Cardiac muscle cell (in vitro differentiated cells and primary cell): Measurements from ENCODE around the gene SLC2A5. TPM values are rescaled to one million over a fixed set of nuclear protein-coding genes. Genes with fewer than 3 reads are reported as not detected.
"Not testable (repeated sequence)": the region's sequence is repeated elsewhere in the genome, so short reads cannot be mapped to it uniquely, and the experiment has no call there.

ENCODE experiments used
- DNase-seq, 2 donors: peaks; one replicate each; pipeline versions ENCODE4 v3.0.0 to v3.0.0-alpha.2; 2010 to 2017; ENCODE audit warnings: low read depth in 1 of 2, low spot score in 1 of 2
- H3K27ac ChIP-seq: fragments of 200-600 bp; sonication (generic); 2 replicates; pipeline ENCODE4 v1.5.1; 2016
- H3K27me3 ChIP-seq: fragments of 200-600 bp; sonication (generic); 2 replicates; pipeline ENCODE4 v1.6.0; 2016; ENCODE audit warnings: control low read depth
- H3K36me3 ChIP-seq: fragments of 200-600 bp; sonication (generic); 2 replicates; pipeline ENCODE4 v1.5.1; 2016; ENCODE audit warnings: control low read depth
- H3K4me1 ChIP-seq: fragments of 200-600 bp; sonication (generic); 2 replicates; pipeline ENCODE4 v1.8.1; 2017; ENCODE audit warnings: low read depth, mild to moderate bottlenecking, mixed run types
- H3K4me3 ChIP-seq: fragments of 200-600 bp; sonication (generic); 2 replicates; pipeline ENCODE4 v1.5.1; 2016; ENCODE audit warnings: mild to moderate bottlenecking
- H3K9me3 ChIP-seq: fragments of 200-600 bp; sonication (generic); 2 replicates; pipeline ENCODE4 v1.5.1; 2017; ENCODE audit warnings: low read depth, mild to moderate bottlenecking, control low read depth
- polyA plus RNA-seq: library from polyadenylated mRNA; unstranded; fragments of >200 nt; fragmentation: Nextera tagmentation; extraction: Ambion mirVana; gene quantifications from 2 replicates; pipeline ENCODE4 v1.2.1, GENCODE V29; 2016
- total RNA-seq: library from RNA; depleted of rRNA; stranded (reverse); fragments of >200 nt; gene quantifications from 2 replicates; pipeline ENCODE4 v1.2.3, GENCODE V29; 2016
- TF ChIP-seq, protein P1 (sequence below): IDR thresholded peaks from 2 replicates; pipeline ENCODE4 v1.5.1; 2012; ENCODE audit warnings: low read depth, mild to moderate bottlenecking, low read length

SLC2A5 gene
- total and polyA plus RNA-seq, 2 experiments from 2014 or later: not detected

DNA sequence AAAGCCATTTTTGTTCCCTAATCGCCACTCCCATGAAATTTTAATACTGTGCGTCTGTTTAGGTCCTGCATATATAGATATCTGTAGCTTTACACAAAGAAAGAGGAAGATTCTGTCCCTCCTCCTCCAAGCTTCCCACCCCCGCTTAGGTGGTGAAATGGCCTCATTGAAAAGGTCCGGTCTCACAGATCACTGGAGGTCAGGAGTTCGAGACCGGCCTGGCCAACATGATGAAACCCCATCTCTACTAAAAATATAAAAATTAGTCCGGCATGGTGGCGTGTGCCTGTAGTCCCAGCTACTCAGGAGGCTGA lies 64.1 kb downstream of the SLC2A5 start:
- Histone ChIP-seq H3K9me3 (no peaks in the 10 kb centered on the region), H3K27me3 (no peaks in the 10 kb centered on the region), H3K27ac (no peak overlapping the region), H3K4me3 (no peak overlapping the region), H3K36me3 (no peaks in the 10 kb centered on the region), H3K4me1 (no peaks in the 10 kb centered on the region)
- TF ChIP-seq, protein P1, sequence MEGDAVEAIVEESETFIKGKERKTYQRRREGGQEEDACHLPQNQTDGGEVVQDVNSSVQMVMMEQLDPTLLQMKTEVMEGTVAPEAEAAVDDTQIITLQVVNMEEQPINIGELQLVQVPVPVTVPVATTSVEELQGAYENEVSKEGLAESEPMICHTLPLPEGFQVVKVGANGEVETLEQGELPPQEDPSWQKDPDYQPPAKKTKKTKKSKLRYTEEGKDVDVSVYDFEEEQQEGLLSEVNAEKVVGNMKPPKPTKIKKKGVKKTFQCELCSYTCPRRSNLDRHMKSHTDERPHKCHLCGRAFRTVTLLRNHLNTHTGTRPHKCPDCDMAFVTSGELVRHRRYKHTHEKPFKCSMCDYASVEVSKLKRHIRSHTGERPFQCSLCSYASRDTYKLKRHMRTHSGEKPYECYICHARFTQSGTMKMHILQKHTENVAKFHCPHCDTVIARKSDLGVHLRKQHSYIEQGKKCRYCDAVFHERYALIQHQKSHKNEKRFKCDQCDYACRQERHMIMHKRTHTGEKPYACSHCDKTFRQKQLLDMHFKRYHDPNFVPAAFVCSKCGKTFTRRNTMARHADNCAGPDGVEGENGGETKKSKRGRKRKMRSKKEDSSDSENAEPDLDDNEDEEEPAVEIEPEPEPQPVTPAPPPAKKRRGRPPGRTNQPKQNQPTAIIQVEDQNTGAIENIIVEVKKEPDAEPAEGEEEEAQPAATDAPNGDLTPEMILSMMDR: no peak
- no peak for DNase-seq

DNA sequence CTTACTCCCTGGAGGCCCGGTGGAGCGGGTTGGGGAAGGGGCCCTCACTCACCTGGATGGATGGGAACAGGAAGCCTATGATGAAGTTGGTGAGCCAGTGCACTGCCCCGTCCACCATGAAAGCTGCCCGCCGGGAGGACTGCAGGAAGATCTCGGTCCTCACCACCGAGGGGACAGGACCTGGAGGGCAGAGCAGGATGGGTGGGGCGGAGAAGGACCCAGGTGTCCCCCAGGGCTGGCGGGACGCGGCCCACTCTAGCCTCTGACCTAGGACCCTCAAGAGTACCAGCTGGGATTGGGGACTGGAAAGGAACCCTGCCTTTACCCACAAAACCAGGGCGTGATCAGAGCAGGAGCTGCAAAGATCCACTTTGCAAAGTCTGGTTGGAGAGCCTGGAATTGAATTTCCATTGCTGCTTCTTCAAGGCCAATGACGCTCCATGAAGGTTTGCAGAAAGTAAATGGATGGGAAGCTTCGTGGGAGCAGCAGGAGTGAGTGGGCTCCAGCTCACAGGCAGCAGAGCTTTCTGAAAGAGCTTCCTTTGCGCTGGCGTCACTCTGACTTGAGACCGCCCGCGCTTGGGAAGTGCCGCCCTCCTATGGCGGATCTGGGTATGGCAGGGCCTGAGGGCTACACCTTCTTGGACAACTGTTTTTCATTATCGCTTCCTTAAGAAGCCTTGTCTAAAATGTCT lies 64.6 kb downstream of the SLC2A5 start:
- Histone ChIP-seq H3K9me3 (no peaks in the 10 kb centered on the region), H3K27me3 (no peaks in the 10 kb centered on the region), H3K4me1 (no peaks in the 10 kb centered on the region), H3K27ac (no peak overlapping the region), H3K4me3 (no peak overlapping the region), H3K36me3 (no peaks in the 10 kb centered on the region)
- TF ChIP-seq, protein P1: peak; percentile 98
- peak; percentile 89 to 90 for DNase-seq

DNA sequence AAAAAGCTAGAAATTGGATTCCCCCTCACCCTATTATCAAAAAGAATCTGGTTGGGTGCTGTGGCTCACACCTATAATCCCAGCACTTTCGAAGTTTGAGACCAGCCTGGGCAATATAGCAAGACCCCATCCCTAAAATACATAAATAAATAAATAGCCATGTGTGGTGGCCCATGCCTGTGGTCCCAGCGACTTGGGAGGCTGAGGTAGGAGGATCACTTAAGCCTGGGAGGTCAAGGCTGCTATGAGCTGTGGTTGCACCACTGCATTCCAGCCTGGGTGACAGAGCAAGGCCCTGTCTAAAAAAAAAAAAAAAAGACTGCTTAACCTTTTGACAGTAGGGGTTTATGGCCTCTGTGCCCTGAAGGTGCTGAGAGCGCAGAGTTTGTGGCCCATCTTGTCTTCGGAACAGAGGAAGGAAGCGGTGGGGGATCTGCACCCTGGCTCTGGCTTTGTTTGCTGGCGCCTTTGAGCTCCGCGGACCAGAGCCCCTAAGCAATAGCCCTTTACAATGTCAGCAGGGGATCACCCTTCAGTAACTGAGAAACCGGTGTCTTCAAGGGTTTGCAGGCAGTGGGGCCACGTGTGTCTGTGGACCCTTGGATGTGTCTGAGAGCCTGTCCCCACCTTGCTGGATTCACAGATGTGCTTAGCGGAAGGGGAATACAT lies 65.3 kb downstream of the SLC2A5 start:
- Histone ChIP-seq H3K4me1 (no peaks in the 10 kb centered on the region), H3K9me3 (no peaks in the 10 kb centered on the region), H3K27ac (no peak overlapping the region), H3K36me3 (no peaks in the 10 kb centered on the region), H3K4me3 (no peak overlapping the region), H3K27me3 (no peaks in the 10 kb centered on the region)
- DNase-seq: no peak
- TF ChIP-seq, protein P1: no peak

DNA sequence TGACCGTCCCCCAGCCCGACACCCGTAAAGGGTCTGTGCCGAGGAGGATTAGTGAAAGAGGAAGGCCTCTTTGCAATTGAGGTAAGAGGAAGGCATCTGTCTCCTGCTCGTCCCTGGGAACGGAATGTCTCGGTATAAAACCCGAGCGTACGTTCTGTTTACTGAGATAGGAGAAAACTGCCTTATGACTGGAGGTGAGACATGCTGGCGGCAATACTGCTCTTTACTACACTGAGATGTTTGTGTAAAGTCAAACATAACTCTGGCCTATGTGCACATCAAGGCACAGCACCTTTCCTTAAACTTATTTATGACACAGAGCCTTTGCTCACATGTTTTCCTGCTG lies 67.2 kb downstream of the SLC2A5 start:
- H3K4me1 ChIP-seq, H3K27ac ChIP-seq, H3K4me3 ChIP-seq, H3K9me3 ChIP-seq, H3K27me3 ChIP-seq, H3K36me3 ChIP-seq, DNase-seq: not testable (repeated sequence)

DNA sequence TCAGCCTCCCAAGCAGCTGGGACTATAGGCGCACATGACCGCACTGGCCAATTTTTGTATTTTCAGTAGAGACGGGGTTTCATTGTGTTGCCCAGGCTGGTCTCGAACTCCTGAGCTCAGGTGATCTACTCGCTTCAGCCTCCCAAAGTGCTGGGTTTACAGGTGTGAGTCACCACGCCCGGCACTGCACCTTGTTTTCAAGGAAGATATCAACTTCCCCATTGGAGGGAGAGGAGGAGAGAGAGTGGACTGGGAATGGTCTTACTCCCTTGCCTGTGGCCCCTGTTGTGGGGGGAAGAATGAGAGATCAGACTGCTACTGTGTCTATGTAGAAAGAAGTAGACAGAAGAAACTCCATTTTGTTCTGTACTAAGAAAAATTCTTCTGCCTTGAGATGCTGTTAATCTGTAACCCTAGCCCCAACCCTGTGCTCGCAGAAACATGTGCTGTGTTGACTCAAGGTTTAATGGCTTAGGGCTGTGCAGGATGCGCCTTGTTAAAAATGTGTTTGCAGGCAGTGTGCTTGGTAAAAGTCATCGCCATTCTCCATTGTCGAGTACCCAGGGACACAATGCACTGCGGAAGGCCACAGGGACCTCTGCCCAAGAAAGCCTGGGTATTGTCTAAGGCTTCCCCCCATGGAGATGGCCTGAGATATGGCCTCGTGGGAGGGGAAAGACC lies 67.8 kb downstream of the SLC2A5 start:
- H3K36me3 ChIP-seq, H3K27ac ChIP-seq, H3K4me1 ChIP-seq, H3K9me3 ChIP-seq, DNase-seq, H3K27me3 ChIP-seq, H3K4me3 ChIP-seq: not testable (repeated sequence)

DNA sequence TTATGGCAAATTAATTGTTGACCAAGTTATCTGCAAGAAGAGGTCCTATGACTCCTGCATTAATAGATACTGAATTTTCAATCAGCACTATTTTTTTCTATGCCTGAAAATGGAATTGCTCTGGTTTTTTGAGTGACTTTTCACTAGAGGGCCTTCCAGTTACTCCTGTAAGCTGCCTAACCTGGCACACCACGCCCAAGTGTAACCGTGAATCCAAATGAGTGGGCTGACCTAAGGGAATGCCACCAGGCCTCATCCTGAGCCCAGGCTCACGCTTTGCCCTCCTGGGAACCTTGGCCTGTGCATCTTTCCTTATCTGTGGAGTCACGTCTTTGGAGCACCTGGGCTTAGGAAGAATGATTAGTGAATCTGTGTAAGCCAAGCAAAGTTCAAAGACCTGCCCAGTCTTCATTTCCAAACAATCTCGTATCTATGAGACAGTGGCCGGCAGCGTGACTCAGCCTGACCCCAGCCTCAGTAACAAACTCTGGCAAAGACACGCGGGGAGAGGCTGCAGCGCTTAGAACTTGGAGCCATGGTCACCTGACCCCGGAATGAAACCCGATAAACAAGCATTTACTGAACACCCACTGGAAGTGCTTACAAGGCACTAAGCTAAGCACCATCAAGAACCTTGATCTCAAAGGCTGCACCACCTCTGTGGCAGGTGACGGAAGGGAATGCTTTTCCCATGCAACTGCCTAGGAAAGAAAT lies 75.3 kb downstream of the SLC2A5 start:
- H3K27me3 ChIP-seq, H3K4me3 ChIP-seq, H3K4me1 ChIP-seq, H3K36me3 ChIP-seq, H3K9me3 ChIP-seq, DNase-seq, H3K27ac ChIP-seq: not testable (repeated sequence)
